Breast epithelium (tissue), 4 donors: ENCODE results near the gene ORC4. TPM values are rescaled to one million over a fixed set of nuclear protein-coding genes. Genes with fewer than 3 reads are reported as not detected.

Experiments used
- DNase-seq, 2 donors: peaks; one replicate each; pipeline ENCODE4 v3.0.0-alpha.2; 2019; ENCODE audit warnings: low spot score in 2 of 2
- H3K27ac ChIP-seq, 2 donors: fragments of 200-600 bp; sonication (generic) in 1 of 2; one replicate each; pipeline ENCODE4 v1.5.1; 2016 to 2019; ENCODE audit warnings: mild to moderate bottlenecking in 1 of 2
- H3K27me3 ChIP-seq, 2 donors: fragments of 200-600 bp; sonication (generic) in 1 of 2; one replicate each; pipeline versions ENCODE4 v1.5.1 to v1.6.0; 2017 to 2019; ENCODE audit warnings: control low read depth in 1 of 2, mild to moderate bottlenecking in 1 of 2
- H3K36me3 ChIP-seq: fragments of 200-600 bp; one replicate; pipeline ENCODE4 v1.5.1; 2019
- H3K4me1 ChIP-seq, 2 donors: fragments of 200-600 bp; sonication (generic); one replicate each; pipeline ENCODE4 v1.5.1; 2016 to 2019; ENCODE audit warnings: control low read depth in 1 of 2
- H3K4me3 ChIP-seq, 3 donors: fragments of 200-600 bp; sonication (generic); 1 replicate in 2 of 3; 2 replicates in 1 of 3; pipeline ENCODE4 v1.5.1; 2016 to 2019; ENCODE audit warnings: mild to moderate bottlenecking in 3 of 3, moderate library complexity in 2 of 3
- H3K9me3 ChIP-seq, 2 donors: fragments of 200-600 bp; sonication (generic) in 1 of 2; one replicate each; pipeline ENCODE4 v1.5.1; 2016 to 2019; ENCODE audit warnings: control low read depth in 1 of 2
- POLR2A ChIP-seq: fragments of 450-650 bp; IDR thresholded peaks from one replicate; pipeline ENCODE4 v1.6.1; 2016; ENCODE audit warnings: antibody characterized with exemption, mild to moderate bottlenecking, moderate library complexity
- POLR2AphosphoS5 ChIP-seq, 3 donors: sonication (generic); formaldehyde crosslinking; IDR thresholded peaks; one replicate each; pipeline ENCODE4 v1.6.1; 2017; ENCODE audit warnings: antibody characterized with exemption in 3 of 3
- intact Hi-C: fragments of 100-400 bp; cut with DNase I; formaldehyde crosslinking; loops from one replicate; pipeline ENCODE4 v1.15.1; 2023; ENCODE audit warnings: low total_unique reads
- total RNA-seq, 3 donors: library from RNA; depleted of rRNA; stranded (reverse); fragments of >200 nt; gene quantifications; one replicate each; pipeline ENCODE4 v1.1.0, GENCODE V29; 2016
- TF ChIP-seq, protein P1 (sequence below), 3 donors: fragments of 450-650 bp; IDR thresholded peaks; one replicate each; pipeline ENCODE4 v1.5.1; 2016 to 2017; ENCODE audit warnings: antibody characterized with exemption in 3 of 3, mild to moderate bottlenecking in 3 of 3, moderate library complexity in 3 of 3

Gene ORC4
- total RNA-seq = 10 to 100 TPM; 36.5 to 87.5 (median 42.9) TPM

- Histone ChIP-seq H3K9me3 (no peaks in the 10 kb centered on the region), H3K4me3 (peak within 1 kb of the TSS; percentile 60 to 80 (median 78)), H3K27ac (peak within 1 kb of the TSS; percentile 90 to 93), H3K36me3 (no peaks in the 10 kb centered on the region), H3K4me1 (peaks cover 0 to 8% of the 10 kb centered on the region in 2 donors), H3K27me3 (no peaks in the 10 kb centered on the region)
- TF ChIP-seq POLR2A (no peak), POLR2AphosphoS5 (IDR thresholded peaks at IDR 0.05) (peak; percentile 59 to 78 (median 75))
- TF ChIP-seq, protein P1, sequence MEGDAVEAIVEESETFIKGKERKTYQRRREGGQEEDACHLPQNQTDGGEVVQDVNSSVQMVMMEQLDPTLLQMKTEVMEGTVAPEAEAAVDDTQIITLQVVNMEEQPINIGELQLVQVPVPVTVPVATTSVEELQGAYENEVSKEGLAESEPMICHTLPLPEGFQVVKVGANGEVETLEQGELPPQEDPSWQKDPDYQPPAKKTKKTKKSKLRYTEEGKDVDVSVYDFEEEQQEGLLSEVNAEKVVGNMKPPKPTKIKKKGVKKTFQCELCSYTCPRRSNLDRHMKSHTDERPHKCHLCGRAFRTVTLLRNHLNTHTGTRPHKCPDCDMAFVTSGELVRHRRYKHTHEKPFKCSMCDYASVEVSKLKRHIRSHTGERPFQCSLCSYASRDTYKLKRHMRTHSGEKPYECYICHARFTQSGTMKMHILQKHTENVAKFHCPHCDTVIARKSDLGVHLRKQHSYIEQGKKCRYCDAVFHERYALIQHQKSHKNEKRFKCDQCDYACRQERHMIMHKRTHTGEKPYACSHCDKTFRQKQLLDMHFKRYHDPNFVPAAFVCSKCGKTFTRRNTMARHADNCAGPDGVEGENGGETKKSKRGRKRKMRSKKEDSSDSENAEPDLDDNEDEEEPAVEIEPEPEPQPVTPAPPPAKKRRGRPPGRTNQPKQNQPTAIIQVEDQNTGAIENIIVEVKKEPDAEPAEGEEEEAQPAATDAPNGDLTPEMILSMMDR (IDR thresholded peaks at IDR 0.05) = peak in 2 of 3 donors; percentile 27 to 30
- intact Hi-C loops = no loop called here
- peak; percentile 98 to 99 for DNase-seq
Measured at GRCh38 chr2:148020111-148021058, at the start of gene ORC4. Gene ORC4 (minus strand): TSS chr2:148020737. CDS start chr2:147975958, 44,779 bp downstream.

DNA sequence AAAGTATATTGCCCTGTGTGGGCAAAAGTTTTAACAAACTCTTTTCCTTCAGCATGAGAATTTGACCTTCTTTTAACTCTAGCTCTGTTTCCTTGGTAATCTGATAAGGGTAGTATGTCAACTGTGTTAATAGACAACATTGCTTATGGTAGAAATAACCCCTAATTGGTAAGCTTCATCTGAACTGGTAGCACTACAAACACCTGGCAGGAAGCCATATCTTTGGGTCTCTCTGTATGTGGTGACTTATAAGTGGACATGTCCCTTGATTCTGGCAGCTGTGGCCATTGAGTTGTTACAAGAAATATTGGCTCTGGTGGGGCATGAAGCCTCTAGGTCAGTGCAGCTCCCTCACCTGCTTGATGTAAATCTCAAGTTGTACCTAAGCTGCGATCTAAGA is 47.3 kb upstream of the ORC4 start:
- no peaks in the 10 kb centered on the region for H3K27me3 ChIP-seq
- intact Hi-C loops = no loop called here
- no peak overlapping the region for H3K4me3 ChIP-seq
- TF ChIP-seq POLR2A (no peak), POLR2AphosphoS5 (IDR thresholded peaks at IDR 0.05) (no peak)
- no peaks in the 10 kb centered on the region for H3K36me3 ChIP-seq
- no peak for DNase-seq
- no peaks in the 10 kb centered on the region for H3K9me3 ChIP-seq
- no peaks in the 10 kb centered on the region for H3K4me1 ChIP-seq
- no peak overlapping the region for H3K27ac ChIP-seq

DNA sequence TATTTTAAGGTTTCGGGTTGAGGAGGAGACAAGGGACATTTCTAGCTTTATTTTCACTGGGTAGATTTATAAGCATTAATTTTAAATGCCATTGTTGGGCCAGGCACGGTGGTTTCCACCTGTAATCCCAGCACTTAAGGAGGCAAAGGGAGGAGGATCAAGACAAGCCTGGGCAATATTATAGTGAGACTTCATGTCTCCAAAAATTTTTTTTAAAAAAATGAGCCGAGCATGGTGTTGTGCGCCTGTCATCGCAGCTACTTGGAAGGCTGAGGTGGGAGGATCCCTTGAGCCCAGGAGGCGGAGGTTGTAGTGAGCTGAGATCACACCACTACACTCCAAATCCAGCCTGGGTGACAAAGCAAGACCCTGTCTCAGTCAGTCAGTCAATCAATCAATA is 45.4 kb upstream of the ORC4 start:
- no peaks in the 10 kb centered on the region for H3K9me3 ChIP-seq
- no peak overlapping the region for H3K27ac ChIP-seq
- DNase-seq = no peak
- TF ChIP-seq POLR2AphosphoS5 (IDR thresholded peaks at IDR 0.05) (no peak), POLR2A (no peak)
- TF ChIP-seq, protein P1 (IDR thresholded peaks at IDR 0.05) = no peak
- no peaks in the 10 kb centered on the region for H3K4me1 ChIP-seq
- H3K27me3 ChIP-seq = no peaks in the 10 kb centered on the region
- H3K4me3 ChIP-seq = no peak overlapping the region
- intact Hi-C loops = no loop called here
- no peaks in the 10 kb centered on the region for H3K36me3 ChIP-seq

DNA sequence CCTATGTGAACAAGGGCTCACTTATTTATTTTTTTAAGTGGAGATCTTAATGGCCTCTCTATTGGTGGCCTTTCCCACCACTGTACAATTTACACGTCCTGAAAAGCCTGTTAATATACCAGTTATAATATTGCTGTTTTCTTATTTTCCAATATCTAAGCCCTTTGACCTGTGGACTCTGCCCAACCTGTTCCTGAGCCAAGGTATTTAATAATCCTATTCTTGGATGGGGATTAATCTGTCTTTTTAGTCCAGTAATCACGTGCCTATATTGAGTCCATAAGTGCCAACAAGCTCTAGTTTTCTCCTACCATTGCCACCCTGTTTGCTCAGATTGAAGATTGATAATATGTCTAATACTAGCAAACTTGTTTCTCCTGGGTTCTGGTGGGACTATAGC is 43.1 kb upstream of the ORC4 start:
- Histone ChIP-seq H3K9me3 (no peaks in the 10 kb centered on the region), H3K4me1 (no peaks in the 10 kb centered on the region), H3K27ac (no peak overlapping the region), H3K4me3 (no peak overlapping the region), H3K36me3 (no peaks in the 10 kb centered on the region), H3K27me3 (no peaks in the 10 kb centered on the region)
- no peak for DNase-seq
- intact Hi-C loops = no loop called here
- TF ChIP-seq POLR2A (no peak), POLR2AphosphoS5 (IDR thresholded peaks at IDR 0.05) (no peak)
- TF ChIP-seq, protein P1 (IDR thresholded peaks at IDR 0.05) = no peak

GRCh38 chr2:148058641-148059040 is 38.1 kb upstream of the ORC4 start:
- TF ChIP-seq POLR2AphosphoS5 (IDR thresholded peaks at IDR 0.05) (no peak), POLR2A (no peak)
- TF ChIP-seq, protein P1 (IDR thresholded peaks at IDR 0.05) = no peak

More at GRCh38 chr2:148058641-148059040, 38.1 kb upstream of the ORC4 start:
- H3K9me3 ChIP-seq = no peaks in the 10 kb centered on the region
- H3K36me3 ChIP-seq = no peaks in the 10 kb centered on the region
- no peaks in the 10 kb centered on the region for H3K4me1 ChIP-seq
- no peak for DNase-seq
- H3K27me3 ChIP-seq = no peaks in the 10 kb centered on the region
- no peak overlapping the region for H3K27ac ChIP-seq
- H3K4me3 ChIP-seq = no peak overlapping the region
- intact Hi-C loops = no loop called here
